Osteoblast (primary cell): Measurements from ENCODE around the gene LANCL3. TPM values are rescaled to one million over a fixed set of nuclear protein-coding genes. Genes with fewer than 3 reads are reported as not detected.

ENCODE experiments used
- DNase-seq: peaks from one replicate; pipeline ENCODE4 v3.0.0; 2011; ENCODE audit warnings: low spot score, mixed read lengths; ENCODE audit not compliant: insufficient read length; ENCODE audit errors: missing footprints
- H2AFZ ChIP-seq: 2 replicates; pipeline ENCODE4 v1.6.0; 2011; ENCODE audit warnings: mild to moderate bottlenecking, low read length
- H3K27ac ChIP-seq: 2 replicates; pipeline ENCODE4 v1.5.1; 2011; ENCODE audit warnings: mild to moderate bottlenecking, low read depth, low read length, moderate library complexity
- H3K27me3 ChIP-seq: 2 replicates; pipeline ENCODE4 v1.6.0; 2012; ENCODE audit warnings: mild to moderate bottlenecking, control low read depth, inconsistent platforms, low read length, moderate library complexity; ENCODE audit not compliant: insufficient read depth
- H3K36me3 ChIP-seq: 2 replicates; pipeline ENCODE4 v1.5.1; 2011; ENCODE audit warnings: mild to moderate bottlenecking, low read length, control low read depth, moderate library complexity; ENCODE audit not compliant: insufficient read depth
- H3K4me1 ChIP-seq: 2 replicates; pipeline ENCODE4 v1.5.1; 2011; ENCODE audit warnings: mild to moderate bottlenecking, low read length, control low read depth, moderate library complexity; ENCODE audit not compliant: insufficient read depth
- H3K4me2 ChIP-seq: 2 replicates; pipeline ENCODE4 v1.6.0; 2011; ENCODE audit warnings: mild to moderate bottlenecking, low read length; ENCODE audit not compliant: insufficient read depth
- H3K4me3 ChIP-seq: fragments of 200-600 bp; sonication (generic); 3 replicates; pipeline ENCODE4 v1.5.1; 2012; ENCODE audit warnings: mild to moderate bottlenecking, low read length, inconsistent platforms; ENCODE audit not compliant: insufficient read depth
- H3K79me2 ChIP-seq: 2 replicates; pipeline ENCODE4 v1.6.0; 2012; ENCODE audit warnings: mild to moderate bottlenecking, low read length, control low read depth, inconsistent platforms; ENCODE audit not compliant: insufficient read depth
- H3K9me3 ChIP-seq: 2 replicates; pipeline ENCODE4 v1.5.1; 2011; ENCODE audit warnings: low read depth, low read length, control low read depth
- H4K20me1 ChIP-seq: 2 replicates; pipeline ENCODE4 v1.6.0; 2012; ENCODE audit warnings: mild to moderate bottlenecking, low read length, control low read depth; ENCODE audit not compliant: insufficient read depth
- total RNA-seq: library from RNA; depleted of rRNA; stranded (reverse); fragments of >200 nt; gene quantifications from 2 replicates; pipeline ENCODE4 v1.2.3, GENCODE V29; 2012
- TF ChIP-seq, protein P1 (sequence below): IDR thresholded peaks from 2 replicates; pipeline ENCODE4 v1.5.1; 2011; ENCODE audit warnings: mild to moderate bottlenecking, low read depth, low read length, moderate library complexity; ENCODE audit errors: extremely low read depth

Gene LANCL3
- total RNA-seq, 1 donor, result 0.72 TPM

DNA sequence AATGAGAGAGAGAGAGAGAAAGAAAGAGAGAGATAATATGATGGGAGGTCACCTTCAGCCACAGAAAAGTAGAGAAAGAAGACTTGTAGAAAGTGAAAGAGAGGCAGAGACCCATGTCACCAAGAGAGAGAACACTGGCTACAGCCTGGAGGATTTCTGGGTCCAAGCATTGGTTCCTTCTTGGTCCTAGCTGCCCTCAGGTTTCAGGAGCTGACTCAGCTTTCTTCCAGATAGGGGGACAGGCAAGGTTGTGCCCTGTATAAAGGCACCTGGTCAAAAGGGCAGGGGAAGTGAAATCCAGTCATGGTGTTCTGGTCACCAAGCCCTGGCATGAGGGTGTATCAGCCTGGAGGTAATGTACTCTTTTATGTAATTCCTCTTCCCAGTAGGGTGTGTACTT, 66.6 kb downstream of the LANCL3 start:
- Histone ChIP-seq H3K27me3 (no peaks in the 10 kb centered on the region), H3K4me1 (no peaks in the 10 kb centered on the region), H3K9me3 (no peaks in the 10 kb centered on the region), H3K79me2 (no peaks in the 10 kb centered on the region), H3K36me3 (no peaks in the 10 kb centered on the region), H3K4me3 (no peak overlapping the region), H3K27ac (no peak overlapping the region), H2AFZ (no peak overlapping the region), H4K20me1 (no peaks in the 10 kb centered on the region), H3K4me2 (no peak overlapping the region)
- DNase-seq, result peak; percentile 1
- TF ChIP-seq, protein P1, sequence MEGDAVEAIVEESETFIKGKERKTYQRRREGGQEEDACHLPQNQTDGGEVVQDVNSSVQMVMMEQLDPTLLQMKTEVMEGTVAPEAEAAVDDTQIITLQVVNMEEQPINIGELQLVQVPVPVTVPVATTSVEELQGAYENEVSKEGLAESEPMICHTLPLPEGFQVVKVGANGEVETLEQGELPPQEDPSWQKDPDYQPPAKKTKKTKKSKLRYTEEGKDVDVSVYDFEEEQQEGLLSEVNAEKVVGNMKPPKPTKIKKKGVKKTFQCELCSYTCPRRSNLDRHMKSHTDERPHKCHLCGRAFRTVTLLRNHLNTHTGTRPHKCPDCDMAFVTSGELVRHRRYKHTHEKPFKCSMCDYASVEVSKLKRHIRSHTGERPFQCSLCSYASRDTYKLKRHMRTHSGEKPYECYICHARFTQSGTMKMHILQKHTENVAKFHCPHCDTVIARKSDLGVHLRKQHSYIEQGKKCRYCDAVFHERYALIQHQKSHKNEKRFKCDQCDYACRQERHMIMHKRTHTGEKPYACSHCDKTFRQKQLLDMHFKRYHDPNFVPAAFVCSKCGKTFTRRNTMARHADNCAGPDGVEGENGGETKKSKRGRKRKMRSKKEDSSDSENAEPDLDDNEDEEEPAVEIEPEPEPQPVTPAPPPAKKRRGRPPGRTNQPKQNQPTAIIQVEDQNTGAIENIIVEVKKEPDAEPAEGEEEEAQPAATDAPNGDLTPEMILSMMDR, result no peak

DNA sequence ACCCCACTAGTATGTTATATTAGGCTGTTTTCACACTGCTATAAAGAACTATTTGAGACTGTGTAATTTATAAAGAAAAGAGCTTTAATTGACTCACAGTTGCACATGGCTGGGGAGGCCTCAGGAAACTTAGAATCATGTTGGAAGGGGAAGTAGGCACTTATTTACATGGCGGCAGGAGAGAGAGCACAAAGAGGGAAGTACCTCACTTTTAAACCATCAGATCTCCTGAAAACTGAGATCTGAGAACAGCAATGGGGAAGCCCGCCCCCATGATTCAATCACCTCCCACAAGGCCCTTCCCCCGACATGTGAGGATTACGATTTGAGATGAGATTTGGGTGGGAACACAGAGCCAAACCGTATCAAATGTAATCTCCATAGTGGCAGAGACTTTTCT, 68.7 kb downstream of the LANCL3 start:
- H3K4me3 ChIP-seq, result no peak overlapping the region
- no peaks in the 10 kb centered on the region for H3K4me1 ChIP-seq
- no peak for DNase-seq
- H3K9me3 ChIP-seq, result no peaks in the 10 kb centered on the region
- H3K27me3 ChIP-seq, result no peaks in the 10 kb centered on the region
- no peaks in the 10 kb centered on the region for H3K79me2 ChIP-seq
- H2AFZ ChIP-seq, result no peak overlapping the region
- H3K27ac ChIP-seq, result no peak overlapping the region
- no peaks in the 10 kb centered on the region for H3K36me3 ChIP-seq
- no peak overlapping the region for H3K4me2 ChIP-seq
- no peaks in the 10 kb centered on the region for H4K20me1 ChIP-seq
- TF ChIP-seq, protein P1, result no peak

DNA sequence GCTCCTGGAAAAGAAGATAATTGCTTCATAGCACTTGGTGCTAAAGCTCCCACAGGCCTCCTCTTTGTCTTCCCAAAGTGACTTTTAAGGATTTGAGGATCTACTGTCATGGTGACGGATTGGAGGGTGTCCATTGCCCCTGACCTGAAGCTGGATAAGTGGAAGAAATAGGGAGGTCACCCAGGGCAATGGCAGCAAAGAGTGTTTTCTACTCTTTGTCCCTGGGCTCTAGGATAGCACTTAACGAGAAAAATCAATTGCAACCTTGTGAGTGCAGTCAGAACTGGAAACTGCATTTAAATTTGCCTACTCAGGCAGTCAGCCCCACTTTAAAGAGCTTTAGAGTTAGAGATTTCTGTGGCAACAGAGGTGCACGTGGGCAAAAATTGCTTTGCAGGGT, 70.4 kb downstream of the LANCL3 start:
- Histone ChIP-seq H2AFZ (no peak overlapping the region), H4K20me1 (no peaks in the 10 kb centered on the region), H3K9me3 (no peaks in the 10 kb centered on the region), H3K27ac (no peak overlapping the region), H3K27me3 (no peaks in the 10 kb centered on the region), H3K36me3 (no peaks in the 10 kb centered on the region), H3K4me1 (no peaks in the 10 kb centered on the region), H3K79me2 (no peaks in the 10 kb centered on the region), H3K4me3 (no peak overlapping the region), H3K4me2 (no peak overlapping the region)
- TF ChIP-seq, protein P1, result no peak
- no peak for DNase-seq

DNA sequence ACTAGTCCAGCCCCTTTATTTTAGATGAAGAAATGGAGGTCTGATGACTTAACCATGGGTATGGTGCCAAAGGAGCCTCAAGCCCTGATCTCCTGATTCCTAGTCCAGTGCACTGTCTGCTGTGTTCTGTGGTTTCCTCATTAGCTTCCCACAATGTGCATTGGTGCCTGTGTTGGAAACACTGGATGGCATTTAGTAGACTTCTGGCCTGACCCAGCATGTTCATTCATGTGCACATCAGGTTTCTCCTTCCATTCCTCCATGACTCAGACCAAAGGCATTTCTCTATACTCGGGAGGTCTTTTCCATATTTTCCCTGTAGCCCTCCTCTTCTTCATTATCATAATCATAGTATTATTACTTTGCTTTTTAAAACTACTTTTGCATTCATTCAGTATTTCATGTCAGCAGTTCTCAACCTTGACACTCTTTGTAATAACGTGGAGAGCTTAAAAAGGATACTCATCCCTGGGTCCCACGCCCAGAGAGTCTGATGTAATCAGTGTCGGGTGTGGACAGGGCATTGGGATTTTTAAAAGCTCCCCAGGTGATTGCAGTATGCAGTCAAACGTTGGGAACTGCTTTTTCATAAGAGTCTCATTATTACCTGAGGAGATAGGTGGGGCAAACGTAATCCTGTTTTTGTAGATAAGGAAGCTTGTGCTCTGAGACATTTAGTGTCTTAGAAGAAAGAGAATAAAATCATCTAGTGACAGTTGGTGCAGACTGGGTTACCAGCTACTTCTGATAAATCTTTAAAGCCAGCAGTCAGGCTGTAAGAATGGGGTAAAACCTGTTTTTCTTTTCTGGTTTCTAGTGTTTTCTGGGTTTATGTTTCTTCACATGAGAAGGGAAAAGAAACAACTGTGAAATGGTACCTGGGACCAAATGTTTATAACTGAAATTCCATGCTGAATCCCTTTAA, 73.2 kb downstream of the LANCL3 start:
- H4K20me1 ChIP-seq, result no peaks in the 10 kb centered on the region
- H3K4me3 ChIP-seq, result no peak overlapping the region
- TF ChIP-seq, protein P1, result no peak
- no peak for DNase-seq
- no peaks in the 10 kb centered on the region for H3K36me3 ChIP-seq
- no peak overlapping the region for H2AFZ ChIP-seq
- no peaks in the 10 kb centered on the region for H3K79me2 ChIP-seq
- no peak overlapping the region for H3K4me2 ChIP-seq
- H3K4me1 ChIP-seq, result no peaks in the 10 kb centered on the region
- H3K9me3 ChIP-seq, result no peaks in the 10 kb centered on the region
- no peaks in the 10 kb centered on the region for H3K27me3 ChIP-seq
- no peak overlapping the region for H3K27ac ChIP-seq
